Uterus (tissue), 4 donors: ENCODE data around the gene SEC24B. TPM values are rescaled to one million over a fixed set of nuclear protein-coding genes. Genes with fewer than 3 reads are reported as not detected.

Experiments
- DNase-seq, 2 donors: peaks; one replicate each; pipeline ENCODE4 v3.0.0-alpha.2; 2019 to 2020
- H3K27ac ChIP-seq, 2 donors: fragments of 200-600 bp; sonication (generic); 1 replicate in 1 of 2; 2 replicates in 1 of 2; pipeline ENCODE4 v1.5.1; 2016 to 2018
- H3K27me3 ChIP-seq, 2 donors: fragments of 200-600 bp; sonication (generic); one replicate each; pipeline ENCODE4 v1.5.1; 2018 to 2019; ENCODE audit warnings: control low read depth in 1 of 2
- H3K36me3 ChIP-seq, 2 donors: fragments of 200-600 bp; sonication (generic); one replicate each; pipeline ENCODE4 v1.5.1; 2019; ENCODE audit warnings: control low read depth in 1 of 2
- H3K4me1 ChIP-seq, 2 donors: fragments of 200-600 bp; sonication (generic); one replicate each; pipeline ENCODE4 v1.5.1; 2018 to 2019; ENCODE audit warnings: control low read depth in 1 of 2
- H3K4me3 ChIP-seq, 2 donors: fragments of 200-600 bp; sonication (generic); 1 replicate in 1 of 2; 2 replicates in 1 of 2; pipeline ENCODE4 v1.5.1; 2018 to 2019; ENCODE audit warnings: mild to moderate bottlenecking in 1 of 2
- H3K9me3 ChIP-seq, 2 donors: fragments of 200-600 bp; sonication (generic); one replicate each; pipeline ENCODE4 v1.5.1; 2019; ENCODE audit warnings: control low read depth in 1 of 2
- POLR2A ChIP-seq, 2 donors: fragments of 450-650 bp; IDR thresholded peaks; one replicate each; pipeline ENCODE4 v1.6.1; 2016; ENCODE audit warnings: antibody characterized with exemption in 2 of 2, mild to moderate bottlenecking in 1 of 2, moderate library complexity in 1 of 2
- intact Hi-C: fragments of 100-400 bp; cut with DNase I; formaldehyde crosslinking; loops from one replicate; pipeline ENCODE4 v1.15.1; 2023; ENCODE audit warnings: low total_unique reads
- total RNA-seq, 4 donors: library from RNA; depleted of rRNA in 3 of 4; stranded (reverse); fragments of >200 nt in 3 of 4; gene quantifications; one replicate each; pipeline versions ENCODE4 v1.1.0 to v1.2.4, GENCODE V29; 2014 to 2023
- TF ChIP-seq, protein P1 (sequence below), 4 experiments: fragments of 200-600 bp in 2 of 4; fragments of 450-650 bp in 2 of 4; sonication (generic) in 2 of 4; IDR thresholded peaks; one replicate each; pipeline ENCODE4 v1.5.1; 2016 to 2019; ENCODE audit warnings: antibody characterized with exemption in 4 of 4, mild to moderate bottlenecking in 2 of 4, moderate library complexity in 1 of 4
- donor health status: DM: yes; HTN: yes; CAD: no.

Gene SEC24B
- total RNA-seq, 4 donors from 2014 or later = 20.7 to 54.1 (median 30.1) TPM

DNA sequence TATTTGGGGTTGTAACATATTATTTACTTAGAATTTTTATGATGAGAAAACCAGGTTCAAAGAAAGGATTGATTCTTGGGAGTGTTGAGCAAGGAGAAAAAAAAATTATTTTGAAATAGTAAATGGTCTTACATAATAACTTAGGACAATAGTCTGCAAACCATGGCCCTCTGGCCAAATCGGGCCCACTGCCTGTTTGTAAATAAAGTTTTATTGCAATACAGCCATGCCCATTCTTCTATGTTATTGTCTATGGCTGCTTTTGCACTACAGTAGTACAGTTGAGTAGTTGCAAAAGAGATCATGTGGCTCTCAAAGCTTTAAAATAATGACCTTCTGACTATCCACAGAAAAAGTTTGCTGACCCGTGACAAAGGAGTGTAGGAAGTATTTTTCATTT, 63.3 kb downstream of the SEC24B start:
- Histone ChIP-seq H3K4me3 (no peak overlapping the region), H3K27ac (no peak overlapping the region), H3K9me3 (no peaks in the 10 kb centered on the region), H3K27me3 (no peaks in the 10 kb centered on the region), H3K4me1 (no peaks in the 10 kb centered on the region), H3K36me3 (no peaks in the 10 kb centered on the region)
- TF ChIP-seq, protein P1, sequence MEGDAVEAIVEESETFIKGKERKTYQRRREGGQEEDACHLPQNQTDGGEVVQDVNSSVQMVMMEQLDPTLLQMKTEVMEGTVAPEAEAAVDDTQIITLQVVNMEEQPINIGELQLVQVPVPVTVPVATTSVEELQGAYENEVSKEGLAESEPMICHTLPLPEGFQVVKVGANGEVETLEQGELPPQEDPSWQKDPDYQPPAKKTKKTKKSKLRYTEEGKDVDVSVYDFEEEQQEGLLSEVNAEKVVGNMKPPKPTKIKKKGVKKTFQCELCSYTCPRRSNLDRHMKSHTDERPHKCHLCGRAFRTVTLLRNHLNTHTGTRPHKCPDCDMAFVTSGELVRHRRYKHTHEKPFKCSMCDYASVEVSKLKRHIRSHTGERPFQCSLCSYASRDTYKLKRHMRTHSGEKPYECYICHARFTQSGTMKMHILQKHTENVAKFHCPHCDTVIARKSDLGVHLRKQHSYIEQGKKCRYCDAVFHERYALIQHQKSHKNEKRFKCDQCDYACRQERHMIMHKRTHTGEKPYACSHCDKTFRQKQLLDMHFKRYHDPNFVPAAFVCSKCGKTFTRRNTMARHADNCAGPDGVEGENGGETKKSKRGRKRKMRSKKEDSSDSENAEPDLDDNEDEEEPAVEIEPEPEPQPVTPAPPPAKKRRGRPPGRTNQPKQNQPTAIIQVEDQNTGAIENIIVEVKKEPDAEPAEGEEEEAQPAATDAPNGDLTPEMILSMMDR (IDR thresholded peaks at IDR 0.05) = no peak
- no peak for TF ChIP-seq POLR2A (IDR thresholded peaks at IDR 0.05)
- no peak for DNase-seq
- intact Hi-C loops = no loop called here

DNA sequence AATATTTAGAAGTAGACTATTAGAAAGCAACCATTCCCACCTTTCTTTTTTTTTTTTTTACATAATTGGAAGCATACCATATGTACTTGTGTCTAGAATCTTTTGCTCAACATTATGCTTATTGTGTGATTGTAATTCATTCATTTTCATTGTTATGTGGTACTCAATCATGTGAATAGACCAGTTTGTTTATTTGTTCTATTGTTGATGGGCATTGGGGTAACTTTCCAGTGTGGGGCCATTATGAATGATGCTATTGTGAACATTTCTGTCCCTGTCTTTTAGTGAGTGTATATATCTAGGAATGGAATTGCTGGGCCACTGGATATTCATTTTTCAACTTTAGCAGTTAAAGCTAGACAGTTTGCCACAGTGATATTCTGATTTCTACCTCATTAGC, 63.9 kb downstream of the SEC24B start:
- H3K4me1 ChIP-seq = no peaks in the 10 kb centered on the region
- no peaks in the 10 kb centered on the region for H3K36me3 ChIP-seq
- no peak overlapping the region for H3K27ac ChIP-seq
- H3K4me3 ChIP-seq = no peak overlapping the region
- TF ChIP-seq, protein P1 (IDR thresholded peaks at IDR 0.05) = no peak
- no peak for TF ChIP-seq POLR2A (IDR thresholded peaks at IDR 0.05)
- DNase-seq = no peak
- H3K9me3 ChIP-seq = no peaks in the 10 kb centered on the region
- H3K27me3 ChIP-seq = no peaks in the 10 kb centered on the region
- intact Hi-C loops = no loop called here

DNA sequence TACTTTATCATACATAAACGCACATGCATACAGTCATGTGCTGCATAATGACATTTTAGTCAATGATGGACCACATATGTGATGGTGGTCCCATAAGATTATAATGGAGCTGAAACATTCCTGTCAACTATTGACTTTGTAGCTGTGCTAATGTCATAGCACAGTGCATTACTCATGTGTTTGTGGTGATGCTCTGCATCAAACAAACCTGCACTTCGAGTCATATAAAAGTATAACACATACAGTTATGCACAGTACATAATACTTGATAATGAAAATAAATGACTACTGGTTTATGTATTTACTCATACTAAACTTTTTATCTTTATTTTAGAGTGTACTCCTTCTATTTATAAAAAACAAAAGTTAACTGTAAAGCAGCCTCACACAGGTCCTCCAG, 65.9 kb downstream of the SEC24B start:
- Histone ChIP-seq H3K9me3 (no peaks in the 10 kb centered on the region), H3K36me3 (no peaks in the 10 kb centered on the region), H3K27me3 (no peaks in the 10 kb centered on the region), H3K4me1 (no peaks in the 10 kb centered on the region), H3K27ac (no peak overlapping the region), H3K4me3 (no peak overlapping the region)
- TF ChIP-seq, protein P1 (IDR thresholded peaks at IDR 0.05) = no peak
- no peak for DNase-seq
- intact Hi-C loops = no loop called here

DNA sequence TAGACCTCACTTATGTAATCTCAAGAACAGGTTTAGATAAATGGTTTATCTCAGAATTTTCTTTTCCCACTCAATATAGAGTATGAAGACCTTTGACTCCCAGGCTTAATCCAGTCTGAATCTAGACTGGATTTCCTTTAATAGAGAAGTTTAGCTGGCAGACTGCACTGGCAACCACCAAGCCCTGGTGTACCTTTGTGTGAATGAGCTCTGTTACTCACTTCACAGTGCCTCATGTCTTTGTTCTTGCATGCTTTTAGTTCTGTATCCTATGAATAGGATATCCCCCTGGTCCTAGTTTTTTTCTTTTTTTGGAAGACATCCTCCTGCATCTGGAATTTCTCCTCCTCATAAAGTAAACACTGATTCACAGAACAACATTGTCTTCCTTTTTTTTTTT, 73.3 kb downstream of the SEC24B start:
- H3K27me3 ChIP-seq = no peaks in the 10 kb centered on the region
- H3K36me3 ChIP-seq = no peaks in the 10 kb centered on the region
- H3K9me3 ChIP-seq = no peaks in the 10 kb centered on the region
- H3K27ac ChIP-seq = no peak overlapping the region
- H3K4me1 ChIP-seq = no peaks in the 10 kb centered on the region
- no peak overlapping the region for H3K4me3 ChIP-seq
- intact Hi-C loops = no loop called here
- no peak for DNase-seq
- TF ChIP-seq, protein P1 (IDR thresholded peaks at IDR 0.05) = no peak
- no peak for TF ChIP-seq POLR2A (IDR thresholded peaks at IDR 0.05)

DNA sequence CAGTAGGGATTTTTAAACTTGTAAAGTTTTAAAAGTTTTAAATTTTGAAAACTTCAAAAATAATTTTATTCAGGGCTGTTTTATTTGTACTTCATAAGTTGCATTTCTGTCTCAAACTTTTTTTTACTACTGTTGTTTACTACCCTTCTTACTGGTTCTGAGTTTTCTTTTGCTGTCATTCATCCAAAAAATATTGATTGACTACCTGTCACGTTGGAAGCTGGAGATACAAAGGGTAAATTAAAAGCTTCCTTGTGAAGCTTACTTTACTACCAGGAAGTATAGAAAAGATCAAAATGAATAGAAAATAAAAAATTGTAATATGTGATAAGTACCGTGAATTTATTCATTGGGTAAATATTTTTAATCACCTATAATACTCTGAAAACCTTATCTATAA, 77.1 kb downstream of the SEC24B start:
- H3K36me3 ChIP-seq = no peaks in the 10 kb centered on the region
- no peaks in the 10 kb centered on the region for H3K27me3 ChIP-seq
- H3K4me1 ChIP-seq = no peaks in the 10 kb centered on the region
- H3K9me3 ChIP-seq = no peaks in the 10 kb centered on the region
- TF ChIP-seq POLR2A (IDR thresholded peaks at IDR 0.05) = no peak
- TF ChIP-seq, protein P1 (IDR thresholded peaks at IDR 0.05) = no peak
- no peak for DNase-seq
- intact Hi-C loops = no loop called here
- no peak overlapping the region for H3K4me3 ChIP-seq
- H3K27ac ChIP-seq = no peak overlapping the region
